ENCODE results near the gene NUTM2D.
"Not testable (repeated sequence)": the region's sequence is repeated elsewhere in the genome, so short reads cannot be mapped to it uniquely, and the experiment has no call there.

Gene NUTM2D

GRCh38 chr10:87357444-87357843 is at the start of gene NUTM2D:
Gene NUTM2D (plus strand): TSS chr10:87357744. CDS start chr10:87358266, 522 bp downstream.
- not testable (repeated sequence) for DNase-seq

GRCh38 chr10:87308702-87309101 is 48.8 kb upstream of the NUTM2D start:
- DNase-seq = not testable (repeated sequence)

- not testable (repeated sequence) for DNase-seq
Observed at GRCh38 chr10:87309657-87310056, 47.9 kb upstream of the NUTM2D start.

GRCh38 chr10:87311521-87311920 is 46.0 kb upstream of the NUTM2D start:
- DNase-seq = not testable (repeated sequence)

- DNase-seq = not testable (repeated sequence)
Observed at GRCh38 chr10:87313649-87314359, 43.7 kb upstream of the NUTM2D start.

GRCh38 chr10:87314360-87314973 is 43.1 kb upstream of the NUTM2D start:
- not testable (repeated sequence) for DNase-seq

GRCh38 chr10:87321505-87321904 is 36.0 kb upstream of the NUTM2D start:
- DNase-seq = not testable (repeated sequence)

GRCh38 chr10:87324559-87324958 is 33.0 kb upstream of the NUTM2D start:
- DNase-seq = not testable (repeated sequence)

- DNase-seq = not testable (repeated sequence)
Observed at GRCh38 chr10:87327958-87328357, 29.6 kb upstream of the NUTM2D start.

GRCh38 chr10:87329131-87329530 is 28.4 kb upstream of the NUTM2D start:
- DNase-seq = not testable (repeated sequence)

GRCh38 chr10:87332687-87333086 is 24.9 kb upstream of the NUTM2D start:
- not testable (repeated sequence) for DNase-seq

- DNase-seq = not testable (repeated sequence)
Observed at GRCh38 chr10:87340411-87340810, 17.1 kb upstream of the NUTM2D start.

GRCh38 chr10:87341546-87342142 is 15.9 kb upstream of the NUTM2D start:
- DNase-seq = not testable (repeated sequence)

GRCh38 chr10:87342249-87342710 is 15.3 kb upstream of the NUTM2D start:
- peak; percentile 93 for DNase-seq

- DNase-seq = peak; percentile 72
Observed at GRCh38 chr10:87342711-87343258, 14.8 kb upstream of the NUTM2D start.

GRCh38 chr10:87345743-87346142 is 11.8 kb upstream of the NUTM2D start:
- not testable (repeated sequence) for DNase-seq

- not testable (repeated sequence) for DNase-seq
Observed at GRCh38 chr10:87350161-87350560, 7.4 kb upstream of the NUTM2D start.

GRCh38 chr10:87352825-87353224 is 4.7 kb upstream of the NUTM2D start:
- not testable (repeated sequence) for DNase-seq

- not testable (repeated sequence) for DNase-seq
Observed at GRCh38 chr10:87355110-87355509, 2.4 kb upstream of the NUTM2D start.

GRCh38 chr10:87358159-87358558 is 615 bp downstream of the NUTM2D start:
- not testable (repeated sequence) for DNase-seq

GRCh38 chr10:87369514-87370112 is 12.1 kb downstream of the NUTM2D start:
- not testable (repeated sequence) for DNase-seq

- DNase-seq = not testable (repeated sequence)
Observed at GRCh38 chr10:87374091-87374490, 16.5 kb downstream of the NUTM2D start.

GRCh38 chr10:87379115-87379514 is 21.6 kb downstream of the NUTM2D start:
- not testable (repeated sequence) for DNase-seq

All from NCI-H146 (cell line).